ENCODE results near the gene RPS3. TPM values are rescaled to one million over a fixed set of nuclear protein-coding genes. Genes with fewer than 3 reads are reported as not detected.
"Not testable (repeated sequence)": the region's sequence is repeated elsewhere in the genome, so short reads cannot be mapped to it uniquely, and the experiment has no call there.

RPS3 gene
- total RNA-seq, 3 donors from 2014 or later (not counting 1 experiment from before 2014, with no cell fraction given) = 2,027 to 2,376 (median 2,290) TPM

- Histone ChIP-seq H3K27ac (ENCODE audit: low read length) (no peak overlapping the region), H3K9me3 (ENCODE audit: control insufficient read depth, insufficient read depth, low read length) (no peaks in the 10 kb centered on the region), H3K36me3 (ENCODE audit: control insufficient read depth, insufficient read depth, low read length) (peaks cover 57% of the 10 kb centered on the region), H3K4me1 (ENCODE audit: control insufficient read depth, insufficient read depth, low read length) (peaks cover 15% of the 10 kb centered on the region), H3K27me3 (ENCODE audit: control insufficient read depth, insufficient read depth, low read length) (no peaks in the 10 kb centered on the region), H3K4me3 (ENCODE audit: low read length) (no peak overlapping the region)
- H3K27me3 Mint-ChIP-seq (ENCODE audit: low read depth in 2 of 2) = no peaks in the 10 kb centered on the region
- ATAC-seq = peak in 1 of 3 donors; percentile 27
- no CpG with 5 or more reads among the region's 1 CpG for WGBS (ENCODE audit: insufficient coverage)
- no peak for DNase-seq
- peaks cover 38 to 44% of the 10 kb centered on the region in 2 donors for H3K4me1 Mint-ChIP-seq
- H3K27ac Mint-ChIP-seq = peak overlapping the region; percentile 43 to 64
- no peak for TF ChIP-seq CTCF (IDR thresholded peaks at IDR 0.05)
- peaks cover 12% of the 10 kb centered on the region for H3K36me3 Mint-ChIP-seq
- H3K9me3 Mint-ChIP-seq = no peaks in the 10 kb centered on the region
- intact Hi-C loops (cut with micrococcal nuclease) = no loop called here
- no peak overlapping the region for H3K4me3 Mint-ChIP-seq
These were observed 7.0 kb downstream of the RPS3 start for GRCh38 chr11:75406338-75406777.

GRCh38 chr11:75408957-75409219, 9.6 kb downstream of the RPS3 start:
- H3K27me3 Mint-ChIP-seq (ENCODE audit: low read depth in 2 of 2) = no peaks in the 10 kb centered on the region
- Histone ChIP-seq H3K4me3 (ENCODE audit: low read length) (no peak overlapping the region), H3K4me1 (ENCODE audit: control insufficient read depth, insufficient read depth, low read length) (peaks cover 5% of the 10 kb centered on the region), H3K27me3 (ENCODE audit: control insufficient read depth, insufficient read depth, low read length) (no peaks in the 10 kb centered on the region), H3K9me3 (ENCODE audit: control insufficient read depth, insufficient read depth, low read length) (no peaks in the 10 kb centered on the region), H3K36me3 (ENCODE audit: control insufficient read depth, insufficient read depth, low read length) (peaks cover 37% of the 10 kb centered on the region), H3K27ac (ENCODE audit: low read length) (no peak overlapping the region)
- intact Hi-C loops (cut with micrococcal nuclease) = no loop called here
- WGBS (ENCODE audit: insufficient coverage) = no CpG with 5 or more reads among the region's 2 CpGs
- peaks cover 13 to 23% of the 10 kb centered on the region in 2 donors for H3K4me1 Mint-ChIP-seq
- TF ChIP-seq CTCF (IDR thresholded peaks at IDR 0.05) = no peak
- peaks cover 5% of the 10 kb centered on the region for H3K36me3 Mint-ChIP-seq
- ATAC-seq (no peak), DNase-seq (no peak)
- H3K27ac Mint-ChIP-seq = no peak overlapping the region
- no peak overlapping the region for H3K4me3 Mint-ChIP-seq
- no peaks in the 10 kb centered on the region for H3K9me3 Mint-ChIP-seq

GRCh38 chr11:75409971-75410370, 10.7 kb downstream of the RPS3 start:
- H3K36me3 Mint-ChIP-seq; H3K27me3 ChIP-seq (ENCODE audit: control insufficient read depth, insufficient read depth, low read length); H3K27ac Mint-ChIP-seq; H3K9me3 ChIP-seq (ENCODE audit: control insufficient read depth, insufficient read depth, low read length); H3K27me3 Mint-ChIP-seq (ENCODE audit: low read depth in 2 of 2); ATAC-seq; H3K27ac ChIP-seq (ENCODE audit: low read length); H3K4me1 ChIP-seq (ENCODE audit: control insufficient read depth, insufficient read depth, low read length); H3K4me3 ChIP-seq (ENCODE audit: low read length); H3K4me3 Mint-ChIP-seq; intact Hi-C loops (cut with micrococcal nuclease); H3K9me3 Mint-ChIP-seq; DNase-seq: not testable (repeated sequence)
- WGBS (ENCODE audit: insufficient coverage) = 99% methylated on average over 14 of the region's 33 CpGs
- H3K36me3 ChIP-seq (ENCODE audit: control insufficient read depth, insufficient read depth, low read length) = peaks cover 31% of the 10 kb centered on the region
- H3K4me1 Mint-ChIP-seq = peaks cover 7 to 13% of the 10 kb centered on the region in 2 donors

GRCh38 chr11:75413146-75413545, 13.8 kb downstream of the RPS3 start:
- H3K27ac Mint-ChIP-seq; H3K27me3 Mint-ChIP-seq (ENCODE audit: low read depth in 2 of 2); H3K36me3 Mint-ChIP-seq; H3K4me1 Mint-ChIP-seq; H3K4me3 Mint-ChIP-seq; ATAC-seq; H3K27ac ChIP-seq (ENCODE audit: low read length); H3K4me1 ChIP-seq (ENCODE audit: control insufficient read depth, insufficient read depth, low read length); H3K27me3 ChIP-seq (ENCODE audit: control insufficient read depth, insufficient read depth, low read length); H3K9me3 ChIP-seq (ENCODE audit: control insufficient read depth, insufficient read depth, low read length); intact Hi-C loops (cut with micrococcal nuclease); H3K9me3 Mint-ChIP-seq; DNase-seq; H3K4me3 ChIP-seq (ENCODE audit: low read length): not testable (repeated sequence)
- 96% methylated on average over 7 of the region's 10 CpGs for WGBS (ENCODE audit: insufficient coverage)
- peaks cover 10% of the 10 kb centered on the region for H3K36me3 ChIP-seq (ENCODE audit: control insufficient read depth, insufficient read depth, low read length)

GRCh38 chr11:75413864-75414263, 14.5 kb downstream of the RPS3 start:
- Mint-ChIP-seq H3K4me1 (peaks cover 0 to 4% of the 10 kb centered on the region in 2 donors), H3K27ac (no peak overlapping the region), H3K27me3 (ENCODE audit: low read depth in 2 of 2) (no peaks in the 10 kb centered on the region), H3K4me3 (no peak overlapping the region), H3K9me3 (no peaks in the 10 kb centered on the region), H3K36me3 (no peaks in the 10 kb centered on the region)
- no peak overlapping the region for H3K27ac ChIP-seq (ENCODE audit: low read length)
- ATAC-seq = no peak
- intact Hi-C loops (cut with micrococcal nuclease) = no loop called here
- H3K27me3 ChIP-seq (ENCODE audit: control insufficient read depth, insufficient read depth, low read length) = no peaks in the 10 kb centered on the region
- no peak overlapping the region for H3K4me3 ChIP-seq (ENCODE audit: low read length)
- DNase-seq = no peak
- 93% methylated on average over 2 of the region's 2 CpGs for WGBS (ENCODE audit: insufficient coverage)
- H3K9me3 ChIP-seq (ENCODE audit: control insufficient read depth, insufficient read depth, low read length) = no peaks in the 10 kb centered on the region
- peaks cover 10% of the 10 kb centered on the region for H3K36me3 ChIP-seq (ENCODE audit: control insufficient read depth, insufficient read depth, low read length)
- H3K4me1 ChIP-seq (ENCODE audit: control insufficient read depth, insufficient read depth, low read length) = no peaks in the 10 kb centered on the region
- no peak for TF ChIP-seq CTCF (IDR thresholded peaks at IDR 0.05)

Data from natural killer cell (primary cell).